HG02885 (cell line): ENCODE results near the gene ITPR1.

Experiments
- ATAC-seq: cut with Tn5 transposase; IDR thresholded peaks from one replicate; pipeline ENCODE4 v1.9.1; 2021; ENCODE audit warnings: mild to moderate bottlenecking; ENCODE audit not compliant: unreplicated experiment, poor library complexity

The ITPR1 gene

GRCh38 chr3:4834403-4834866 lies 341.3 kb downstream of the ITPR1 start:
- ATAC-seq, result peak; percentile 71

GRCh38 chr3:4835616-4836043 lies 342.5 kb downstream of the ITPR1 start:
- no peak for ATAC-seq

GRCh38 chr3:4836516-4836915 lies 343.4 kb downstream of the ITPR1 start:
- ATAC-seq, result no peak

- ATAC-seq, result no peak
Observed at GRCh38 chr3:4837374-4837930, 344.3 kb downstream of the ITPR1 start.

GRCh38 chr3:4838621-4839022 lies 345.5 kb downstream of the ITPR1 start:
- ATAC-seq, result peak; percentile 62

- ATAC-seq, result no peak
Observed at GRCh38 chr3:4839278-4839677, 346.1 kb downstream of the ITPR1 start.

- ATAC-seq, result no peak
Observed at GRCh38 chr3:4841225-4841624, 348.1 kb downstream of the ITPR1 start.

- no peak for ATAC-seq
Observed at GRCh38 chr3:4841776-4842440, 348.8 kb downstream of the ITPR1 start.

- ATAC-seq, result no peak
Observed at GRCh38 chr3:4843619-4844018, 350.5 kb downstream of the ITPR1 start.

GRCh38 chr3:4845882-4846281 lies 352.7 kb downstream of the ITPR1 start:
- ATAC-seq, result peak; percentile 86

- ATAC-seq, result no peak
Observed at GRCh38 chr3:4846543-4846942, 353.4 kb downstream of the ITPR1 start.

GRCh38 chr3:4848176-4848825 lies 355.2 kb downstream of the ITPR1 start:
- no peak for ATAC-seq

GRCh38 chr3:4849136-4849535 lies 356.0 kb downstream of the ITPR1 start:
- ATAC-seq, result no peak

- no peak for ATAC-seq
Observed at GRCh38 chr3:4849739-4850138, 356.6 kb downstream of the ITPR1 start.

- ATAC-seq, result peak; percentile 47
Observed at GRCh38 chr3:4850211-4850927, 357.2 kb downstream of the ITPR1 start.

GRCh38 chr3:4850928-4851265 lies 357.7 kb downstream of the ITPR1 start:
- ATAC-seq, result peak; percentile 41

GRCh38 chr3:4852780-4853748 lies 359.9 kb downstream of the ITPR1 start:
- ATAC-seq, result no peak

- ATAC-seq, result no peak
Observed at GRCh38 chr3:4853749-4854140, 360.6 kb downstream of the ITPR1 start.

GRCh38 chr3:4855676-4856075 lies 362.5 kb downstream of the ITPR1 start:
- no peak for ATAC-seq

GRCh38 chr3:4856136-4856535 lies 363.0 kb downstream of the ITPR1 start:
- no peak for ATAC-seq
